H9 (cell line): ENCODE data around the gene USP9Y. TPM values are rescaled to one million over a fixed set of nuclear protein-coding genes. Genes with fewer than 3 reads are reported as not detected.

ENCODE experiments used
- DNase-seq: peaks from one replicate; pipeline ENCODE4 v3.0.0-alpha.2; 2017
- H2AFZ ChIP-seq: one replicate; pipeline ENCODE4 v1.6.1; 2013; ENCODE audit warnings: mild to moderate bottlenecking, low read length, control low read depth, moderate library complexity
- H2AK5ac ChIP-seq: 2 replicates; pipeline ENCODE4 v1.6.1; 2013; ENCODE audit warnings: low read length, control low read depth, mixed read lengths; ENCODE audit not compliant: insufficient read length
- H2BK120ac ChIP-seq: one replicate; pipeline ENCODE4 v1.6.1; 2013; ENCODE audit warnings: low read depth, mild to moderate bottlenecking, low read length, control low read depth, inconsistent platforms; ENCODE audit not compliant: poor library complexity, severe bottlenecking
- H2BK12ac ChIP-seq: 2 replicates; pipeline ENCODE4 v1.6.1; 2013; ENCODE audit warnings: low read length, control low read depth, mixed read lengths, low read depth; ENCODE audit not compliant: insufficient read length
- H2BK15ac ChIP-seq: 2 replicates; pipeline ENCODE4 v1.6.1; 2013; ENCODE audit warnings: low read depth, low read length, control low read depth
- H2BK20ac ChIP-seq: one replicate; pipeline ENCODE4 v1.6.1; 2013; ENCODE audit warnings: low read depth, mild to moderate bottlenecking, low read length, control low read depth, inconsistent platforms; ENCODE audit not compliant: poor library complexity, severe bottlenecking
- H2BK5ac ChIP-seq: 2 replicates; pipeline ENCODE4 v1.6.1; 2013; ENCODE audit warnings: low read length, control low read depth, mixed read lengths; ENCODE audit not compliant: insufficient read length
- H3K14ac ChIP-seq: 2 replicates; pipeline ENCODE4 v1.6.1; 2013; ENCODE audit warnings: low read length, control low read depth; ENCODE audit not compliant: insufficient read depth
- H3K18ac ChIP-seq: 2 replicates; pipeline ENCODE4 v1.6.1; 2013; ENCODE audit warnings: low read depth, mild to moderate bottlenecking, mixed read lengths, low read length, control low read depth; ENCODE audit not compliant: insufficient read length
- H3K23ac ChIP-seq: 2 replicates; pipeline ENCODE4 v1.6.1; 2013; ENCODE audit warnings: low read length, control low read depth, mixed read lengths, low read depth; ENCODE audit not compliant: insufficient read length
- H3K23me2 ChIP-seq: 2 replicates; pipeline ENCODE4 v1.6.1; 2013; ENCODE audit warnings: low read depth, mild to moderate bottlenecking, mixed read lengths, low read length, control low read depth; ENCODE audit not compliant: insufficient read length, poor library complexity, severe bottlenecking
- H3K27ac ChIP-seq: 2 replicates; pipeline ENCODE4 v1.5.1; 2013; ENCODE audit warnings: low read length, control low read depth, mixed read lengths, low read depth; ENCODE audit not compliant: insufficient read length
- H3K27me3 ChIP-seq: 2 replicates; pipeline ENCODE4 v1.6.1; 2013; ENCODE audit warnings: low read length, control low read depth, inconsistent platforms; ENCODE audit not compliant: insufficient read depth
- H3K4ac ChIP-seq: 2 replicates; pipeline ENCODE4 v1.6.1; 2013; ENCODE audit warnings: low read depth, mild to moderate bottlenecking, control low read depth, inconsistent platforms, low read length, moderate library complexity
- H3K4me1 ChIP-seq: 2 replicates; pipeline ENCODE4 v1.6.1; 2013; ENCODE audit warnings: low read length, control low read depth, inconsistent platforms; ENCODE audit not compliant: insufficient read depth
- H3K4me2 ChIP-seq: 2 replicates; pipeline ENCODE4 v1.6.1; 2013; ENCODE audit warnings: low read length, control low read depth, mixed read lengths; ENCODE audit not compliant: insufficient read length, insufficient read depth
- H3K56ac ChIP-seq: 2 replicates; pipeline ENCODE4 v1.6.1; 2013; ENCODE audit warnings: low read depth, mild to moderate bottlenecking, mixed read lengths, low read length, control low read depth; ENCODE audit not compliant: insufficient read length
- H3K79me1 ChIP-seq: 2 replicates; pipeline ENCODE4 v1.6.1; 2013; ENCODE audit warnings: low read depth, mild to moderate bottlenecking, moderate library complexity, low read length, control low read depth, inconsistent platforms; ENCODE audit not compliant: insufficient read depth, poor library complexity, severe bottlenecking
- H3K79me2 ChIP-seq: 2 replicates; pipeline ENCODE4 v1.6.1; 2013; ENCODE audit warnings: low read length, control low read depth, inconsistent platforms; ENCODE audit not compliant: insufficient read depth
- H3K9ac ChIP-seq: 2 replicates; pipeline ENCODE4 v1.6.1; 2013; ENCODE audit warnings: low read length, control low read depth, mixed read lengths; ENCODE audit not compliant: insufficient read length; ENCODE audit errors: extremely low read depth
- H3K9me3 ChIP-seq: one replicate; pipeline ENCODE4 v1.6.1; 2013; ENCODE audit warnings: low read depth, low read length, inconsistent platforms; ENCODE audit not compliant: control insufficient read depth
- H3T11ph ChIP-seq: one replicate; pipeline ENCODE4 v1.6.1; 2013; ENCODE audit warnings: mild to moderate bottlenecking, low read length, control low read depth, inconsistent platforms
- H4K20me1 ChIP-seq: one replicate; pipeline ENCODE4 v1.6.1; 2013; ENCODE audit not compliant: control insufficient read depth, insufficient read length, insufficient read depth
- H4K5ac ChIP-seq: 2 replicates; pipeline ENCODE4 v1.6.1; 2013; ENCODE audit warnings: low read depth, mild to moderate bottlenecking, mixed read lengths, low read length, control low read depth; ENCODE audit not compliant: insufficient read length
- H4K8ac ChIP-seq: replicated peaks from 2 replicates; pipeline ENCODE4 v1.6.1; 2013; ENCODE audit warnings: low read length, control low read depth, mixed read lengths, low read depth; ENCODE audit not compliant: insufficient read length
- H4K91ac ChIP-seq: 2 replicates; pipeline ENCODE4 v1.6.1; 2013; ENCODE audit warnings: low read depth, mild to moderate bottlenecking, moderate library complexity, mixed read lengths, low read length, control low read depth; ENCODE audit not compliant: insufficient read length
- H3K27ac Mint-ChIP-seq, 3 experiments: 2 replicates in 2 of 3; 3 replicates in 1 of 3; pipeline ENCODE4 v1.8.0; 2020 to 2021; ENCODE audit warnings: mixed read lengths in 3 of 3, mild to moderate bottlenecking in 1 of 3, moderate library complexity in 1 of 3
- H3K27me3 Mint-ChIP-seq: 2 replicates; pipeline ENCODE4 v1.8.0; 2021; ENCODE audit warnings: low read depth, mild to moderate bottlenecking, moderate library complexity, mixed read lengths
- H3K36me3 Mint-ChIP-seq, 3 experiments: 2 replicates in 2 of 3; 3 replicates in 1 of 3; pipeline ENCODE4 v1.8.0; 2020 to 2021; ENCODE audit warnings: low read depth in 3 of 3, mixed read lengths in 3 of 3; ENCODE audit not compliant: insufficient read depth in 1 of 3
- H3K4me1 Mint-ChIP-seq, 2 experiments: 2 replicates each; pipeline ENCODE4 v1.8.0; 2020; ENCODE audit warnings: mixed read lengths in 2 of 2
- H3K4me3 Mint-ChIP-seq, 2 experiments: 2 replicates in 1 of 2; 3 replicates in 1 of 2; pipeline ENCODE4 v1.8.0; 2020 to 2021; ENCODE audit warnings: mild to moderate bottlenecking in 2 of 2, mixed read lengths in 2 of 2, moderate library complexity in 1 of 2
- H3K9me3 Mint-ChIP-seq, 2 experiments: 2 replicates in 1 of 2; 3 replicates in 1 of 2; pipeline ENCODE4 v1.8.0; 2020; ENCODE audit warnings: mild to moderate bottlenecking in 2 of 2, mixed read lengths in 2 of 2, moderate library complexity in 1 of 2
- CTCF ChIP-seq: fragments of 200-600 bp; sonication (generic); conservative IDR thresholded peaks from 3 replicates; pipeline ENCODE4 v1.8.0; 2021; ENCODE audit warnings: antibody characterized with exemption, mild to moderate bottlenecking
- WGBS: extraction: QIAGEN DNeasy Blood & Tissue Kit; methylation state at CpG from one replicate; pipeline ENCODE4 v1.1.7; 2013; ENCODE audit warnings: missing lambda C conversion rate, low lambda C conversion rate, mixed read lengths; ENCODE audit not compliant: insufficient read length; ENCODE audit errors: extremely low coverage; 5-methylcytosine and 5-hydroxymethylcytosine counted together
- total RNA-seq: library from RNA; stranded (reverse); gene quantifications from 2 replicates; pipeline ENCODE4 v1.2.1, GENCODE V29; 2021

USP9Y gene
- total RNA-seq, 1 experiment from 2014 or later: not detected

GRCh38 chrY:12715376-12715775, 14.3 kb downstream of the USP9Y start:
- Histone ChIP-seq H3K79me2 (no peaks in the 10 kb centered on the region), H3K4me2 (no peak overlapping the region), H3K23me2 (no peaks in the 10 kb centered on the region), H3K27me3 (no peaks in the 10 kb centered on the region), H3K9ac (no peak overlapping the region), H3K18ac (no peak overlapping the region), H4K8ac (no peak overlapping the region), H3K4ac (no peak overlapping the region), H4K5ac (no peak overlapping the region), H3K27ac (no peak overlapping the region), H2BK12ac (no peak overlapping the region), H3K9me3 (no peaks in the 10 kb centered on the region), H3K23ac (no peak overlapping the region), H2BK20ac (no peak overlapping the region), H2AK5ac (no peak overlapping the region), H3K56ac (no peak overlapping the region), H3K4me1 (no peaks in the 10 kb centered on the region), H2BK5ac (no peak overlapping the region), H2BK15ac (no peak overlapping the region), H4K20me1 (no peaks in the 10 kb centered on the region), H3K14ac (no peak overlapping the region), H2BK120ac (no peak overlapping the region), H3K79me1 (no peaks in the 10 kb centered on the region), H2AFZ (no peak overlapping the region), H3T11ph (no peak overlapping the region), H4K91ac (no peak overlapping the region)
- Mint-ChIP-seq H3K4me1 (no peaks in the 10 kb centered on the region), H3K9me3 (no peaks in the 10 kb centered on the region), H3K36me3 (no peaks in the 10 kb centered on the region), H3K4me3 (no peak overlapping the region), H3K27me3 (no peaks in the 10 kb centered on the region), H3K27ac (no peak overlapping the region)
- WGBS: no CpG with 5 or more reads among the region's 6 CpGs
- no peak for DNase-seq
- no peak for TF ChIP-seq CTCF
